Panc1 (cell line): ENCODE data around the gene CHAC1. TPM values are rescaled to one million over a fixed set of nuclear protein-coding genes. Genes with fewer than 3 reads are reported as not detected.

Source experiments
- ATAC-seq: fragments of 200-7000 bp; cut with Tn5 transposase; 2 replicates; pipeline ENCODE4 v1.9.1; 2020; ENCODE audit warnings: mild to moderate bottlenecking, moderate library complexity
- BruUV-seq: library from RNA; stranded (reverse); fragments of 400-500 nt; replicated peaks from 2 replicates; lab custom pipeline; 2021; lab: Mats Ljungman, UMichigan
- CTCF ChIA-PET: fragments of 300-600 bp; sonication (Branson Sonifier 250); formaldehyde crosslinking; loops from one replicate; lab custom pipeline; 2022; ENCODE audit warnings: antibody characterized with exemption; lab: Charles Lee
- POLR2A ChIA-PET: fragments of 300-600 bp; sonication (Branson Sonifier 250); formaldehyde crosslinking; loops from one replicate; lab custom pipeline; 2022; ENCODE audit warnings: antibody characterized with exemption; lab: Charles Lee
- DNase-seq: peaks from one replicate; pipeline ENCODE4 v3.0.0-alpha.2; 2010; ENCODE audit warnings: low read depth, low spot score
- H3K27ac ChIP-seq: 2 replicates; pipeline ENCODE4 v1.5.1; 2011; ENCODE audit warnings: mild to moderate bottlenecking, low read length, inconsistent platforms
- H3K27me3 ChIP-seq: fragments of 200-500 bp; sonication (Bioruptor generic); 2 replicates; pipeline ENCODE4 v1.6.0; 2014; ENCODE audit warnings: low read length, inconsistent platforms; ENCODE audit not compliant: control insufficient read depth, insufficient read depth
- H3K36me3 ChIP-seq: fragments of 200-500 bp; sonication (Bioruptor generic); 2 replicates; pipeline ENCODE4 v1.5.1; 2014; ENCODE audit warnings: inconsistent platforms, mild to moderate bottlenecking, low read length, moderate library complexity; ENCODE audit not compliant: control insufficient read depth, insufficient read depth
- H3K4me1 ChIP-seq: 2 replicates; pipeline ENCODE4 v1.5.1; 2011; ENCODE audit warnings: inconsistent platforms, mild to moderate bottlenecking, low read length, moderate library complexity; ENCODE audit not compliant: control insufficient read depth, insufficient read depth
- H3K4me3 ChIP-seq, 2 experiments: 2 replicates each; pipeline ENCODE4 v1.5.1; 2011 to 2012; ENCODE audit warnings: low read depth in 2 of 2, low read length in 2 of 2, mild to moderate bottlenecking in 2 of 2, inconsistent platforms in 1 of 2, moderate library complexity in 1 of 2
- H3K9me3 ChIP-seq: fragments of 200-500 bp; sonication (Bioruptor generic); 2 replicates; pipeline ENCODE4 v1.5.1; 2014; ENCODE audit warnings: low read depth, mild to moderate bottlenecking, inconsistent platforms, low read length, moderate library complexity; ENCODE audit not compliant: control insufficient read depth, insufficient read depth
- POLR2AphosphoS5 ChIP-seq: IDR thresholded peaks from 2 replicates; pipeline ENCODE4 v1.6.1; 2012; ENCODE audit warnings: mild to moderate bottlenecking, low read depth, low read length, moderate library complexity
- REST ChIP-seq, 2 experiments: IDR thresholded peaks; 2 replicates each; pipeline ENCODE4 v1.6.1; 2011 to 2012; ENCODE audit warnings: low read depth in 2 of 2, control low read depth in 1 of 2, low read length in 1 of 2, mild to moderate bottlenecking in 1 of 2, moderate library complexity in 1 of 2; ENCODE audit not compliant: insufficient read depth in 1 of 2
- SIN3A ChIP-seq: IDR thresholded peaks from 2 replicates; pipeline ENCODE4 v1.6.1; 2012; ENCODE audit warnings: low read depth, mild to moderate bottlenecking, low read length, moderate library complexity, borderline replicate concordance; ENCODE audit not compliant: insufficient read depth
- in situ Hi-C: cut with HindIII; loops from 2 replicates; pipeline ENCODE4 v1.10.0; 2016; ENCODE audit warnings: low sequenced_read_pairs, low pct_unique_long_range_greater_than_20kb
- intact Hi-C: fragments of 100-400 bp; cut with micrococcal nuclease; formaldehyde crosslinking; loops from one replicate; pipeline ENCODE4 v1.10.0; 2022; ENCODE audit not compliant: unreplicated experiment
- total RNA-seq: library from RNA; stranded (reverse); gene quantifications from one replicate; pipeline ENCODE4 v1.2.1, GENCODE V29; 2021; ENCODE audit not compliant: unreplicated experiment
- TF ChIP-seq, protein P1 (sequence below): fragments of 450-650 bp; IDR thresholded peaks from 2 replicates; pipeline ENCODE4 v1.5.1; 2017; ENCODE audit warnings: mild to moderate bottlenecking

The CHAC1 gene
- total RNA-seq, 1 experiment from 2014 or later, result 15.5 TPM

DNA sequence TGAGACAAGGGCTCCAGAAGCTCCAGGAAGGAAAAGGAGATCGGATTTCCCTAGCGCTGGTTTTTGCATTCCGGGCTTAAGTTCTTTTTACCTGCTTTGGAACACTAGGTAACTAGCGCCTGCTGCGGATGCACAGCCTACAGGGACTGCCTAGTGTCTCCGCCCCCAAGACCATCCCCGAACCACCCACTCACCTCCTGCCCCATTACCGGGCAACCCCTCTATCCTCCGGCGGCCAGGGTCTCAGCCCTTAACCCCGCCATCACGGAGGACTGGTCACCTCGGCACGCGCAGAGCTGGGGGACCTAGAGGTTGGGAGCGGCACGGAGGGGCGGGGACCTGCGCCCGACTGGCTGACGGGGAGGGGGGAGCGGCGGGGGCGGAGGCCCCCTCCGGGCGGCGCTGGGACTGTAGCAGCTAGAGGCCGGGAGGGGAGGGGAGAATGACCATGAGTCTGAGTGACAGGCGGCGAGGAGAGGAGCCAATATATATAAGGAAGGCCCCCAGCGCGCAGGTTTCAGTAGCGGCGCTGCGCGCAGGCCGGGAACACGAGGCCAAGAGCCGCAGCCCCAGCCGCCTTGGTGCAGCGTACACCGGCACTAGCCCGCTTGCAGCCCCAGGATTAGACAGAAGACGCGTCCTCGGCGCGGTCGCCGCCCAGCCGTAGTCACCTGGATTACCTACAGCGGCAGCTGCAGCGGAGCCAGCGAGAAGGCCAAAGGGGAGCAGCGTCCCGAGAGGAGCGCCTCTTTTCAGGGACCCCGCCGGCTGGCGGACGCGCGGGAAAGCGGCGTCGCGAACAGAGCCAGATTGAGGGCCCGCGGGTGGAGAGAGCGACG lies 24.2 kb upstream of the CHAC1 start, which contains the start of gene DLL4:
TSS of gene DLL4 (plus strand) at position 520 of the 839 bp plus-strand sequence. CDS start 329 bp downstream, outside the sequence.
- H3K36me3 ChIP-seq, result no peaks in the 10 kb centered on the region
- peaks cover 12% of the 10 kb centered on the region; the same call in 1 of the 2 replicates for H3K4me1 ChIP-seq
- intact Hi-C loops (no loop called here), in situ Hi-C loops (no loop called here)
- no TSS peak for BruUV-seq
- H3K27ac ChIP-seq, result no peak within 1 kb of the TSS
- ATAC-seq, result peak; percentile 72
- H3K4me3 ChIP-seq, result peak within 1 kb of the TSS; percentile 48 to 67
- no peak for DNase-seq
- peaks cover 3% of the 10 kb centered on the region; the same call in 1 of the 2 replicates for H3K27me3 ChIP-seq
- POLR2A ChIA-PET, result interaction anchor here (0.6 kb wide), 1 partner anchor 101 kb away, joined by 3 read pairs; no protein-coding TSS in a partner anchor
- H3K9me3 ChIP-seq, result no peaks in the 10 kb centered on the region
- CTCF ChIA-PET, result interaction anchor here (2.1 kb wide), 1 partner anchor 23 kb away, joined by 11 read pairs; no protein-coding TSS in a partner anchor
- TF ChIP-seq POLR2AphosphoS5, result peak; percentile 42
- TF ChIP-seq, protein P1, sequence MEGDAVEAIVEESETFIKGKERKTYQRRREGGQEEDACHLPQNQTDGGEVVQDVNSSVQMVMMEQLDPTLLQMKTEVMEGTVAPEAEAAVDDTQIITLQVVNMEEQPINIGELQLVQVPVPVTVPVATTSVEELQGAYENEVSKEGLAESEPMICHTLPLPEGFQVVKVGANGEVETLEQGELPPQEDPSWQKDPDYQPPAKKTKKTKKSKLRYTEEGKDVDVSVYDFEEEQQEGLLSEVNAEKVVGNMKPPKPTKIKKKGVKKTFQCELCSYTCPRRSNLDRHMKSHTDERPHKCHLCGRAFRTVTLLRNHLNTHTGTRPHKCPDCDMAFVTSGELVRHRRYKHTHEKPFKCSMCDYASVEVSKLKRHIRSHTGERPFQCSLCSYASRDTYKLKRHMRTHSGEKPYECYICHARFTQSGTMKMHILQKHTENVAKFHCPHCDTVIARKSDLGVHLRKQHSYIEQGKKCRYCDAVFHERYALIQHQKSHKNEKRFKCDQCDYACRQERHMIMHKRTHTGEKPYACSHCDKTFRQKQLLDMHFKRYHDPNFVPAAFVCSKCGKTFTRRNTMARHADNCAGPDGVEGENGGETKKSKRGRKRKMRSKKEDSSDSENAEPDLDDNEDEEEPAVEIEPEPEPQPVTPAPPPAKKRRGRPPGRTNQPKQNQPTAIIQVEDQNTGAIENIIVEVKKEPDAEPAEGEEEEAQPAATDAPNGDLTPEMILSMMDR, result no peak

DNA sequence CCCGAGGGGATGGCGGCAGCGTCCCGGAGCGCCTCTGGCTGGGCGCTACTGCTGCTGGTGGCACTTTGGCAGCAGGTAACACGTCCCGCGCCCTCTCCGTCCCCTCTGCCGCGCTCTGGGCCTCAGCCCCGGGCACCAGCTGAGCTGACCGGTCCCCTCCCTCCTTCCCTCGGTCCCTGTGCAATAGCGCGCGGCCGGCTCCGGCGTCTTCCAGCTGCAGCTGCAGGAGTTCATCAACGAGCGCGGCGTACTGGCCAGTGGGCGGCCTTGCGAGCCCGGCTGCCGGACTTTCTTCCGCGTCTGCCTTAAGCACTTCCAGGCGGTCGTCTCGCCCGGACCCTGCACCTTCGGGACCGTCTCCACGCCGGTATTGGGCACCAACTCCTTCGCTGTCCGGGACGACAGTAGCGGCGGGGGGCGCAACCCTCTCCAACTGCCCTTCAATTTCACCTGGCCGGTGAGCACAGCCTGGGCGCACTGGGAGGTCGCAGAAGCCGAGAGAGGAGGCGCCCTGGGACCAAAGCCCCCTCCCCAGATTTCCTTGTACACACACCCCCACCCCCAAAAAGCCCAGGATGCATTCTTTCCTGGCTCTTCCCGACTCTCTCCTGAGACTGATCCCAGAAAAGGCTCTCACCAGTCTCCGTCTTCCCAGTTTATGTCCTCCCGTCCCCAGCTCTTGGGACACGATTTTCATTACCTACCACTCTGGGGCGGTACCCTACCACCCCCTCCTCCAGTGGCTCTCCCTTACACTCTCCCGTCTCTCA lies 23.4 kb upstream of the CHAC1 start:
- 0 out of 2 replicates have a peak, but pooled peaks have one; percentile 3 for TF ChIP-seq SIN3A
- TF ChIP-seq REST (IDR thresholded peaks at IDR 0.05; ENCODE audit: insufficient read depth in 1 of 2, low read depth in 2 of 2, low read length in 1 of 2), result no peak
- CTCF ChIA-PET, result interaction anchor here (0.6 to 2.1 kb wide), 11 partner anchors 10 to 546 kb away, joined by 3 to 12 read pairs (median 8); no protein-coding TSS in a partner anchor
- in situ Hi-C loops (no loop called here), intact Hi-C loops (no loop called here)
- POLR2A ChIA-PET, result no interaction called here
- BruUV-seq, result no TSS peak
- DNase-seq, result no peak
- Histone ChIP-seq H3K4me3 (peak overlapping the region; percentile 48 to 67), H3K27me3 (peaks cover 3% of the 10 kb centered on the region; the same call in 1 of the 2 replicates), H3K27ac (no peak overlapping the region), H3K4me1 (peaks cover 12% of the 10 kb centered on the region; the same call in 1 of the 2 replicates), H3K9me3 (no peaks in the 10 kb centered on the region), H3K36me3 (no peaks in the 10 kb centered on the region)
- peak; percentile 73 for ATAC-seq
